Tibial artery (tissue), 4 donors: ENCODE measurements around the gene SLCO3A1.

Source experiments
- DNase-seq, 2 donors: peaks; one replicate each; pipeline ENCODE4 v3.0.0-alpha.2; 2019
- H3K27ac ChIP-seq, 2 donors: fragments of 200-600 bp; sonication (generic) in 1 of 2; 1 replicate in 1 of 2; 2 replicates in 1 of 2; pipeline ENCODE4 v1.5.1; 2018 to 2019; ENCODE audit warnings: mild to moderate bottlenecking in 1 of 2
- H3K27me3 ChIP-seq, 2 donors: fragments of 200-600 bp; sonication (generic) in 1 of 2; one replicate each; pipeline versions ENCODE4 v1.5.1 to v1.6.0; 2016 to 2019
- H3K36me3 ChIP-seq, 3 donors: fragments of 200-600 bp; sonication (generic) in 2 of 3; one replicate each; pipeline ENCODE4 v1.5.1; 2016 to 2019; ENCODE audit warnings: mild to moderate bottlenecking in 2 of 3
- H3K4me1 ChIP-seq, 4 donors: fragments of 200-600 bp; sonication (generic) in 2 of 4; 1 replicate in 3 of 4; 2 replicates in 1 of 4; pipeline ENCODE4 v1.5.1; 2016 to 2019
- H3K4me3 ChIP-seq, 2 donors: fragments of 200-600 bp; sonication (generic) in 1 of 2; 1 replicate in 1 of 2; 2 replicates in 1 of 2; pipeline ENCODE4 v1.5.1; 2018 to 2019; ENCODE audit warnings: mild to moderate bottlenecking in 2 of 2
- H3K9me3 ChIP-seq, 3 donors: fragments of 200-600 bp; sonication (generic) in 1 of 3; one replicate each; pipeline ENCODE4 v1.5.1; 2016 to 2019
- CTCF ChIP-seq, 2 experiments: fragments of 200-600 bp in 1 of 2; fragments of 450-650 bp in 1 of 2; IDR thresholded peaks; one replicate each; pipeline ENCODE4 v1.5.1; 2017 to 2019; ENCODE audit warnings: antibody characterized with exemption in 2 of 2, mild to moderate bottlenecking in 1 of 2, moderate library complexity in 1 of 2
- intact Hi-C: fragments of 100-400 bp; cut with DNase I; formaldehyde crosslinking; loops from one replicate; pipeline ENCODE4 v1.15.0; 2023; ENCODE audit warnings: low total_unique reads

Gene SLCO3A1

GRCh38 chr15:91927585-91927984, 74.1 kb downstream of the SLCO3A1 start:
- Histone ChIP-seq H3K4me3 (no peak overlapping the region), H3K9me3 (no peaks in the 10 kb centered on the region), H3K27me3 (no peaks in the 10 kb centered on the region), H3K36me3 (no peaks in the 10 kb centered on the region), H3K4me1 (peaks cover 0 to 39% (median 21%) of the 10 kb centered on the region in 4 donors), H3K27ac (peak overlapping the region; percentile 60)
- TF ChIP-seq CTCF (IDR thresholded peaks at IDR 0.05), result no peak
- DNase-seq, result no peak
- intact Hi-C loops, result no loop called here

DNA sequence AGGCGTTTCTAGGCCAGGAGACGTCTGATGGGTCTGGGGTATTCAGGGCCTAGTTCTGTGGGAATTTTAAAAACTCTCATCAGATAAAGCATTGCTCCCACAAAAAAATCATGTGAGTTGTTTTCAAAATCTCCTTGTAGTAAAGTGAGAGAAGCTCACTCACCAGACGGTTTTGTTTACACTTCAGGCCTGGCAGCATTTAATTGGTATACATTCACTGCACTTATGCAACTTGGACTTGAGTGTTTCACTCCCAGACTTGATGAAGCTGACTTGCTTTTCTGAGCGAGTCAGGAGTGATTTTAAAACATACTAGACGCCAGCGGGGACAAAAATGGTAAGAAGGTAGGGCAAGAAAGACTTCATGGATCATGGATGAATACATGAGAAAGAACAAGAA, 75.2 kb downstream of the SLCO3A1 start:
- H3K27ac ChIP-seq, result no peak overlapping the region
- H3K4me3 ChIP-seq, result no peak overlapping the region
- no peaks in the 10 kb centered on the region for H3K27me3 ChIP-seq
- intact Hi-C loops, result no loop called here
- no peaks in the 10 kb centered on the region for H3K9me3 ChIP-seq
- no peak for TF ChIP-seq CTCF (IDR thresholded peaks at IDR 0.05)
- no peak for DNase-seq
- no peaks in the 10 kb centered on the region for H3K36me3 ChIP-seq
- H3K4me1 ChIP-seq, result peaks cover 0 to 31% (median 14%) of the 10 kb centered on the region in 4 donors

- peaks cover 0 to 31% (median 14%) of the 10 kb centered on the region in 4 donors for H3K4me1 ChIP-seq
- H3K9me3 ChIP-seq, result no peaks in the 10 kb centered on the region
- H3K27me3 ChIP-seq, result no peaks in the 10 kb centered on the region
- H3K4me3 ChIP-seq, result no peak overlapping the region
- TF ChIP-seq CTCF (IDR thresholded peaks at IDR 0.05), result no peak
- H3K27ac ChIP-seq, result no peak overlapping the region
- no peaks in the 10 kb centered on the region for H3K36me3 ChIP-seq
- DNase-seq, result peak in 1 of 2 donors; percentile 67
- intact Hi-C loops, result no loop called here
These were observed 76.0 kb downstream of the SLCO3A1 start for GRCh38 chr15:91929509-91929908.

DNA sequence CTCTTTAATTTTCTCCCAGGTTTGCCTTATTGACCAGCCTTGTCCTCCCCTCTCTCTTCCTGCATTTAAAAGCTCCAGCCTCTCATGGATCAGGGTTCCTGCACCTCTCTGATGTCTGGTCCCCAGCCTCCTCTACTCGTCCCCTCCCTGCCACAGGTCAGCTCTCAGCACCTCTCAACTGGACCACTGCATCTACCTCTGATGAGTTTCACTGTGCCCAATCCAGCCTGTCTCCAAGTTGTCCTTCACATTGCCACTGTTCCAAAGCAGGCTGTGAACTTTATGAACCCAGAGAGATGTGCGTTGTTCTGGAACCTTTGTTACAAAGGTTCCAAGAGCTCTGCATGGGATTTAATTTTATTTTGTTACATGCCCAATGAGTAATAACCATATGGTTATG, 76.6 kb downstream of the SLCO3A1 start:
- no peak overlapping the region for H3K27ac ChIP-seq
- H3K9me3 ChIP-seq, result no peaks in the 10 kb centered on the region
- intact Hi-C loops, result no loop called here
- H3K36me3 ChIP-seq, result no peaks in the 10 kb centered on the region
- no peak for DNase-seq
- H3K4me3 ChIP-seq, result no peak overlapping the region
- no peak for TF ChIP-seq CTCF (IDR thresholded peaks at IDR 0.05)
- peaks cover 0 to 31% (median 14%) of the 10 kb centered on the region in 4 donors for H3K4me1 ChIP-seq
- no peaks in the 10 kb centered on the region for H3K27me3 ChIP-seq

DNA sequence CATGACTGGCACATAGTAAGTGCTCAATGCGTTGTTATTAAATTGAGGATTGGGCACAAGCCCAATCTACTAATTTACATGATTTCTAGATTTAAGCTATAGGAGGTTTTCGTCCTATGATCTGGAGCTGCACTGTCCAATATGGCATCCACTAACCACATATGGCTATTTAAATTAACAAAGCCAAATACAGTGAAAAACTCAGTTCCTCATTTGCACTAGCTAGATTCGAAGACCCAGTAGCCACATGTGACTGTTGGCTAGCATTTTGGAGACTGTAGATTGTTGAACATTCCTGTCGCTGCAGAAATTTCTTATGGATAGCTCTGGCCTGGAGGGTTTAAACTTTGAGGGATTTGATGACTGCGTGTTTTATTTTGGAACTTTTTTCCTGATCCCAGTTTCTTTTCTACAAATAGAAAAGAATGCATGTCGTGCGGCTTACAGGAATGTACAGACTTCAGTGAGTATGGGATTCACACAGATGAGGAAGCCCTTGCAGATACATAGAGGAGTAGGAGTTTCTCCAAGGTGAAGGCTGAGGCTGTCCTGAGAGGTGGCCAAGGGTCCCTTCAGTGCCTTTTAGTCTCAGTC, 82.8 kb downstream of the SLCO3A1 start:
- Histone ChIP-seq H3K36me3 (no peaks in the 10 kb centered on the region), H3K9me3 (no peaks in the 10 kb centered on the region), H3K27ac (peak overlapping the region; percentile 20 to 44), H3K27me3 (no peaks in the 10 kb centered on the region), H3K4me1 (peaks cover 0 to 45% (median 34%) of the 10 kb centered on the region in 4 donors), H3K4me3 (no peak overlapping the region)
- no peak for DNase-seq
- TF ChIP-seq CTCF (IDR thresholded peaks at IDR 0.05), result no peak
- intact Hi-C loops, result no loop called here

- no peak for TF ChIP-seq CTCF (IDR thresholded peaks at IDR 0.05)
- no peaks in the 10 kb centered on the region for H3K36me3 ChIP-seq
- no peaks in the 10 kb centered on the region for H3K9me3 ChIP-seq
- H3K27ac ChIP-seq, result peak overlapping the region; percentile 20 to 44
- no peak for DNase-seq
- intact Hi-C loops, result no loop called here
- H3K4me3 ChIP-seq, result no peak overlapping the region
- H3K4me1 ChIP-seq, result peaks cover 0 to 46% (median 34%) of the 10 kb centered on the region in 4 donors
- H3K27me3 ChIP-seq, result no peaks in the 10 kb centered on the region
These were observed 83.4 kb downstream of the SLCO3A1 start for GRCh38 chr15:91936927-91937326.
